Esophagus muscularis mucosa (tissue), 4 donors: ENCODE data around the gene TP53BP1.

Experiments used
- EP300 ChIP-seq: sonication (generic); formaldehyde crosslinking; IDR thresholded peaks from one replicate; pipeline ENCODE4 v1.6.1; 2017; ENCODE audit warnings: antibody characterized with exemption
- POLR2A ChIP-seq: fragments of 450-650 bp; IDR thresholded peaks from one replicate; pipeline ENCODE4 v1.6.1; 2017; ENCODE audit warnings: antibody characterized with exemption, moderate library complexity, mild to moderate bottlenecking, low read depth
- TF ChIP-seq, protein P1 (sequence below), 3 experiments: fragments of 200-600 bp in 2 of 3; fragments of 450-650 bp in 1 of 3; sonication (generic) in 2 of 3; IDR thresholded peaks; one replicate each; pipeline ENCODE4 v1.5.1; 2017 to 2019; ENCODE audit warnings: antibody characterized with exemption in 3 of 3, mild to moderate bottlenecking in 2 of 3, moderate library complexity in 1 of 3

DNA sequence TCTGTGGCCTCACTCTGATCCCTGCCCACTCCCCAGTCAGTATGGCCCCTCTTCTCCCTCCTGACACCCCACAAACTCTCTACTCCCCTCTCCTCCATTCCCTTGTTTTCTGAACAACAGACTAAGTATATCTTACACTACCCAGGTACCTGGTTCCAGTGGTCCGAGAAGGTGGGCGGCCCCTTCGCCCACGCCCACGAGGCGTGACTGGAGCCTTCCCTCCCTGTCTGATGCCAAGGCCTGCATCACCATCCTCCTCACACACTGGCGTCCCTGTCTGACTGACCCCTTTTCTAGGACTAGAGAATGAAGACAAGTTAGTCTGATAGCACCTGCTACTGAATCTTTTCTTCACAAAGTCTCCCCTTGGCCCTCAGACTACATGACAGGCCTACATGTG lies 72.1 kb downstream of the TP53BP1 start:
- TF ChIP-seq EP300, result no peak
- no peak for TF ChIP-seq POLR2A
- TF ChIP-seq, protein P1, sequence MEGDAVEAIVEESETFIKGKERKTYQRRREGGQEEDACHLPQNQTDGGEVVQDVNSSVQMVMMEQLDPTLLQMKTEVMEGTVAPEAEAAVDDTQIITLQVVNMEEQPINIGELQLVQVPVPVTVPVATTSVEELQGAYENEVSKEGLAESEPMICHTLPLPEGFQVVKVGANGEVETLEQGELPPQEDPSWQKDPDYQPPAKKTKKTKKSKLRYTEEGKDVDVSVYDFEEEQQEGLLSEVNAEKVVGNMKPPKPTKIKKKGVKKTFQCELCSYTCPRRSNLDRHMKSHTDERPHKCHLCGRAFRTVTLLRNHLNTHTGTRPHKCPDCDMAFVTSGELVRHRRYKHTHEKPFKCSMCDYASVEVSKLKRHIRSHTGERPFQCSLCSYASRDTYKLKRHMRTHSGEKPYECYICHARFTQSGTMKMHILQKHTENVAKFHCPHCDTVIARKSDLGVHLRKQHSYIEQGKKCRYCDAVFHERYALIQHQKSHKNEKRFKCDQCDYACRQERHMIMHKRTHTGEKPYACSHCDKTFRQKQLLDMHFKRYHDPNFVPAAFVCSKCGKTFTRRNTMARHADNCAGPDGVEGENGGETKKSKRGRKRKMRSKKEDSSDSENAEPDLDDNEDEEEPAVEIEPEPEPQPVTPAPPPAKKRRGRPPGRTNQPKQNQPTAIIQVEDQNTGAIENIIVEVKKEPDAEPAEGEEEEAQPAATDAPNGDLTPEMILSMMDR (IDR thresholded peaks at IDR 0.05), result no peak
